Measurements from ENCODE around the gene ALPL.

Gene ALPL

DNA sequence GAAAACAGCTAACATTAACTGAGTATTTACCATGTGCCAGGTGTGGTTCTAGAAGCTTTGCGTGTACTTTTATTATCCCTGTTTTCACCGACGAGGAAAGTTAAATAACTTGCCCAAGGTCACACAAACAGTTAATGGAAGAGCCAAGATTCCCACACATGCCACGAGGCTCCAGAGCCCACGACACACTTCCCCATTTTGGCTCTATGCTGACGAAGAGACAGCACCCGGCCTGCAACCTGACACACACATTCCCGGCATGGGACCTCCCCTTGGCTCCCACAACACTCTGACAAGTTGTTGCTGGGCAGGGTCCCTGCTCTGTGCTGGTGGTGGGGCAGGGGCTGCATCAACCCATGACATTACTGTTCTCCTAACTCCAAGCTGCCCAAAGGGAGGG, 107.1 kb downstream of the ALPL start:
- no peak overlapping the region for H4K12ac ChIP-seq (ENCODE audit: low read depth, low read length)
- H4K8ac ChIP-seq (ENCODE audit: low read depth, low read length): no peak overlapping the region
- H3K27me3 ChIP-seq (ENCODE audit: insufficient read depth, low read length): peaks cover 2% of the 10 kb centered on the region
- H3K79me2 ChIP-seq (ENCODE audit: control insufficient read depth, insufficient read depth, low read length, poor library complexity): no peaks in the 10 kb centered on the region
- no peak overlapping the region for H3K27ac ChIP-seq (ENCODE audit: low read depth, low read length)
- no peaks in the 10 kb centered on the region for H3K4me1 ChIP-seq (ENCODE audit: control insufficient read depth in 1 of 2, insufficient read depth in 2 of 2, low read length in 2 of 2)
- H2BK120ac ChIP-seq (ENCODE audit: insufficient read depth, low read length, poor library complexity): no peak overlapping the region
- no peaks in the 10 kb centered on the region for H3K36me3 ChIP-seq (ENCODE audit: control insufficient read depth in 1 of 2, insufficient read depth in 2 of 2, low read length in 2 of 2)
- DNase-seq: no peak
- no peak overlapping the region for H4K91ac ChIP-seq (ENCODE audit: low read depth, low read length)
- H3K4me3 ChIP-seq (ENCODE audit: low read depth, low read length): no peak overlapping the region
- H3K9me3 ChIP-seq (ENCODE audit: insufficient read depth, low read depth, low read length): peaks cover 2% of the 10 kb centered on the region
- no peak overlapping the region for H2AK5ac ChIP-seq (ENCODE audit: low read length)
- no peak overlapping the region for H3K4me2 ChIP-seq (ENCODE audit: low read length)
- no CpG with 5 or more reads among the region's 8 CpGs for WGBS (ENCODE audit: extremely low coverage, insufficient coverage, insufficient read length)
- no peak overlapping the region for H3K23ac ChIP-seq (ENCODE audit: low read length)
- H2BK12ac ChIP-seq (ENCODE audit: low read length): no peak overlapping the region
- H3K18ac ChIP-seq (ENCODE audit: low read length): no peak overlapping the region
- no peak overlapping the region for H2BK5ac ChIP-seq (ENCODE audit: low read depth, low read length, poor library complexity)
- no peak overlapping the region for H3K14ac ChIP-seq (ENCODE audit: low read length)
- H3K4ac ChIP-seq (ENCODE audit: low read depth, low read length): no peak overlapping the region
- H2AFZ ChIP-seq (ENCODE audit: insufficient read depth, low read length, poor library complexity): no peak overlapping the region
- H3K79me1 ChIP-seq (ENCODE audit: low read length): no peaks in the 10 kb centered on the region
- no peak overlapping the region for H3K9ac ChIP-seq (ENCODE audit: low read length)

DNA sequence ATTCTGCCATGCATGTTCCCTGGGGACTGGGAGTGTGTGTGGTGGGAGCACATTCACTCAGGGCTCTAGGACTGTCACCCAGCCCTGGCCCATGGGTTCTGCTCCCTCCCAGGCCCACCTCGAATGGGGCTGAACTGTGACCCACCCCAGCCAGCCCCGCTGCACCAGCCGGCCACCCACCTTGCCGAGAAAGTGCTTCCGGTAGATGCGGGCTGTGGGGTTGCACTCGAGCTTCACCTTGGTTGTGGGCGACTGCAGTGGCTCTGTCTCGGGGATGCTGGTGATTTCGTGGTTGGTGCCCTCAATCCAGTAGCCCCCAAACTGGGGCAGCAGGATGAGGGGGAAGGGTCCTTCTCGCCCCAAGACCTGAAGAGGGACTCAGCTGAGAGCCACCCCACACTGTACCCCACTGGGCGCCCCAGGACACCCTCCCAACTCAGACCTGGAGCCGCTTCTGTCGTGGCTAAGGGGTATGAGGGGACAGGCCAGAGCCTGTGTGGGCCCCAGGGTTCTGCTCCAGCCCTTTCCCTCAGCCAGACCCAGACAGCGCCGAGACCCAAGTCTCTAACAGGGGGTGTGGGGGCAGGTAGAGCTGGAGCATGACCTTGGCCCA, 108.0 kb downstream of the ALPL start:
- no peak overlapping the region for H3K23ac ChIP-seq (ENCODE audit: low read length)
- peaks cover 9% of the 10 kb centered on the region for H3K27me3 ChIP-seq (ENCODE audit: insufficient read depth, low read length)
- H3K27ac ChIP-seq (ENCODE audit: low read depth, low read length): no peak overlapping the region
- no CpG with 5 or more reads among the region's 16 CpGs for WGBS (ENCODE audit: extremely low coverage, insufficient coverage, insufficient read length)
- no peak overlapping the region for H2BK5ac ChIP-seq (ENCODE audit: low read depth, low read length, poor library complexity)
- H4K91ac ChIP-seq (ENCODE audit: low read depth, low read length): no peak overlapping the region
- no peak overlapping the region for H3K4me3 ChIP-seq (ENCODE audit: low read depth, low read length)
- H4K8ac ChIP-seq (ENCODE audit: low read depth, low read length): no peak overlapping the region
- no peak overlapping the region for H2AK5ac ChIP-seq (ENCODE audit: low read length)
- H3K14ac ChIP-seq (ENCODE audit: low read length): no peak overlapping the region
- no peaks in the 10 kb centered on the region for H3K4me1 ChIP-seq (ENCODE audit: control insufficient read depth in 1 of 2, insufficient read depth in 2 of 2, low read length in 2 of 2)
- H3K36me3 ChIP-seq (ENCODE audit: control insufficient read depth in 1 of 2, insufficient read depth in 2 of 2, low read length in 2 of 2): no peaks in the 10 kb centered on the region
- no peaks in the 10 kb centered on the region for H3K79me1 ChIP-seq (ENCODE audit: low read length)
- no peak overlapping the region for H3K4me2 ChIP-seq (ENCODE audit: low read length)
- H3K79me2 ChIP-seq (ENCODE audit: control insufficient read depth, insufficient read depth, low read length, poor library complexity): no peaks in the 10 kb centered on the region
- no peak overlapping the region for H3K4ac ChIP-seq (ENCODE audit: low read depth, low read length)
- no peak overlapping the region for H2BK120ac ChIP-seq (ENCODE audit: insufficient read depth, low read length, poor library complexity)
- H3K18ac ChIP-seq (ENCODE audit: low read length): no peak overlapping the region
- H2BK12ac ChIP-seq (ENCODE audit: low read length): no peak overlapping the region
- H3K9ac ChIP-seq (ENCODE audit: low read length): no peak overlapping the region
- no peak overlapping the region for H2AFZ ChIP-seq (ENCODE audit: insufficient read depth, low read length, poor library complexity)
- H3K9me3 ChIP-seq (ENCODE audit: insufficient read depth, low read depth, low read length): peaks cover 2% of the 10 kb centered on the region
- no peak for DNase-seq
- no peak overlapping the region for H4K12ac ChIP-seq (ENCODE audit: low read depth, low read length)

DNA sequence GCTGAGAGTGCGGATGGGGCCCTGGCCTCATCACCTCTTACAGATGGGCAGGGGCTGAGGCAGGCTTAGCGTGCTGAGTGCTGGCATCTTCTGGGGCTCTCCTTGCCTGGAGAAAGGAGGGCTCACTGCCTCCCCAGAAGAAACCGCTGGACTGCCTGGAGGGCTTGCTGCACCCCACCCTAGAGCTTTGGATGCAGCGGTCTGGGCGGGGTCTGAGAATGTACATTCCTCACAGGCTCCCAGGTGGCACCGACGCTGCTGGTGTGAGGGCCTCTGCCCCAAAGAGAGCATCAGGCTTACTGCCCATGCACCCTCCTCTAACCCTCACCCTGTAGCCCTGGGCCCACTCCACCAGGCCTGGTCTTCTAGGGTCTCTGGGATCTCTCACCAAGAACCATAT, 108.8 kb downstream of the ALPL start:
- no peak overlapping the region for H3K4me3 ChIP-seq (ENCODE audit: low read depth, low read length)
- H3K27me3 ChIP-seq (ENCODE audit: insufficient read depth, low read length): peaks cover 9% of the 10 kb centered on the region
- no peak overlapping the region for H3K27ac ChIP-seq (ENCODE audit: low read depth, low read length)
- no peak overlapping the region for H2BK5ac ChIP-seq (ENCODE audit: low read depth, low read length, poor library complexity)
- no peak overlapping the region for H4K91ac ChIP-seq (ENCODE audit: low read depth, low read length)
- WGBS (ENCODE audit: extremely low coverage, insufficient coverage, insufficient read length): no CpG with 5 or more reads among the region's 7 CpGs
- H3K9ac ChIP-seq (ENCODE audit: low read length): no peak overlapping the region
- H3K4me2 ChIP-seq (ENCODE audit: low read length): no peak overlapping the region
- no peak overlapping the region for H4K8ac ChIP-seq (ENCODE audit: low read depth, low read length)
- H3K18ac ChIP-seq (ENCODE audit: low read length): no peak overlapping the region
- no peak overlapping the region for H2AFZ ChIP-seq (ENCODE audit: insufficient read depth, low read length, poor library complexity)
- H3K4ac ChIP-seq (ENCODE audit: low read depth, low read length): no peak overlapping the region
- H3K9me3 ChIP-seq (ENCODE audit: insufficient read depth, low read depth, low read length): peaks cover 5% of the 10 kb centered on the region
- no peak overlapping the region for H2BK120ac ChIP-seq (ENCODE audit: insufficient read depth, low read length, poor library complexity)
- H4K12ac ChIP-seq (ENCODE audit: low read depth, low read length): no peak overlapping the region
- H2BK12ac ChIP-seq (ENCODE audit: low read length): no peak overlapping the region
- DNase-seq: no peak
- no peak overlapping the region for H2AK5ac ChIP-seq (ENCODE audit: low read length)
- H3K79me2 ChIP-seq (ENCODE audit: control insufficient read depth, insufficient read depth, low read length, poor library complexity): no peaks in the 10 kb centered on the region
- peaks cover 5% of the 10 kb centered on the region in 2 experiments for H3K4me1 ChIP-seq (ENCODE audit: control insufficient read depth in 1 of 2, insufficient read depth in 2 of 2, low read length in 2 of 2)
- H3K23ac ChIP-seq (ENCODE audit: low read length): no peak overlapping the region
- H3K79me1 ChIP-seq (ENCODE audit: low read length): no peaks in the 10 kb centered on the region
- H3K14ac ChIP-seq (ENCODE audit: low read length): no peak overlapping the region
- H3K36me3 ChIP-seq (ENCODE audit: control insufficient read depth in 1 of 2, insufficient read depth in 2 of 2, low read length in 2 of 2): no peaks in the 10 kb centered on the region

DNA sequence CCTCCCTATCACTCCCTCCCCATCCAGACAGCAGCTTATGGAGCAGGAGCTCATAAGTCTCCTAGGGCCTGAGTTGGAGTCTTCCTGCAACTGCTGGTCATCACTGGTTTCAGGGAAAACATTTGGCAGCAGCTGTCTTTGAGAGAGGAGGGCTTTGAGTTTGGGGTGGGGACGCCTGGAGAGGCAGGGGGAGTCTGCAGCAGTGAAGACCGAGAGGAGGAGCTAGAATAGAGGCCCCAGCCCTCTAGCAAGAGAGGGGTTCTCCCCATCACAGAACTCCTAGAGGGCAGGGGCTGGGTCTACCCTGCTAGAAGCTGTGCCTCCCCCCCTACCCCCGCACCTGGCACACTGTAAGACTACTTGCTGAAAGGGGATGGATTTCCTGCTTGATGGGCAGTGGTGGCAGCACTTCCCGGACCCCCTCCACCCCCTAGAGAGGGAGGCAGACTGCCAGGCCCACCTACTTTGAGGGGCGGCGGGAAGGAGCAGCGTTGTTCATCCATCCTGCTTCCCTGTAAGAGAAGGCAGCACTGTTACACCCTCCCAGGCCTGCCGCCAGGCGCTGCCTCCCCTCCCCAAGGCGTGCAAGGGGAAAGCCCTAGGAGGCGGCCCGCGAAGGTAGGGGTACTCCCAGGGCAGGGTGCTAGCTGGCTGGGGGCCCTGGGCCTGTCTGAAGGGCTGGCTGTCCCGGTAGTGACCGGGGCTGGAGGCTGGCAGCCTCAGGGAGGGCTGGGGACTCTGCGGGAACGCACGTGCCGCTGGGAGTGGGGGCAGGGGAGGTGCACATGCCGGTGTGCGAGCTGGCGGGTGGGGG, 109.5 kb downstream of the ALPL start:
- Histone ChIP-seq H2AK5ac (ENCODE audit: low read length) (no peak overlapping the region), H3K27ac (ENCODE audit: low read depth, low read length) (no peak overlapping the region), H4K91ac (ENCODE audit: low read depth, low read length) (no peak overlapping the region), H2BK120ac (ENCODE audit: insufficient read depth, low read length, poor library complexity) (no peak overlapping the region), H3K9ac (ENCODE audit: low read length) (no peak overlapping the region), H3K4me1 (ENCODE audit: control insufficient read depth in 1 of 2, insufficient read depth in 2 of 2, low read length in 2 of 2) (peaks cover 7 to 9% of the 10 kb centered on the region in 2 experiments), H2BK12ac (ENCODE audit: low read length) (no peak overlapping the region), H3K23ac (ENCODE audit: low read length) (no peak overlapping the region), H2BK5ac (ENCODE audit: low read depth, low read length, poor library complexity) (no peak overlapping the region), H3K4ac (ENCODE audit: low read depth, low read length) (no peak overlapping the region), H3K14ac (ENCODE audit: low read length) (no peak overlapping the region), H3K18ac (ENCODE audit: low read length) (no peak overlapping the region), H3K9me3 (ENCODE audit: insufficient read depth, low read depth, low read length) (peaks cover 6% of the 10 kb centered on the region), H4K12ac (ENCODE audit: low read depth, low read length) (no peak overlapping the region), H3K27me3 (ENCODE audit: insufficient read depth, low read length) (peaks cover 9% of the 10 kb centered on the region), H3K79me2 (ENCODE audit: control insufficient read depth, insufficient read depth, low read length, poor library complexity) (no peaks in the 10 kb centered on the region), H4K8ac (ENCODE audit: low read depth, low read length) (no peak overlapping the region), H3K4me3 (ENCODE audit: low read depth, low read length) (no peak overlapping the region), H2AFZ (ENCODE audit: insufficient read depth, low read length, poor library complexity) (no peak overlapping the region), H3K79me1 (ENCODE audit: low read length) (no peaks in the 10 kb centered on the region), H3K36me3 (ENCODE audit: control insufficient read depth in 1 of 2, insufficient read depth in 2 of 2, low read length in 2 of 2) (no peaks in the 10 kb centered on the region), H3K4me2 (ENCODE audit: low read length) (no peak overlapping the region)
- DNase-seq: no peak
- no CpG with 5 or more reads among the region's 22 CpGs for WGBS (ENCODE audit: extremely low coverage, insufficient coverage, insufficient read length)
